Measurements from ENCODE around the gene KLHL29. TPM values are rescaled to one million over a fixed set of nuclear protein-coding genes. Genes with fewer than 3 reads are reported as not detected.

Gene KLHL29
- total RNA-seq, 1 experiment from 2014 or later: 12.2 TPM

DNA sequence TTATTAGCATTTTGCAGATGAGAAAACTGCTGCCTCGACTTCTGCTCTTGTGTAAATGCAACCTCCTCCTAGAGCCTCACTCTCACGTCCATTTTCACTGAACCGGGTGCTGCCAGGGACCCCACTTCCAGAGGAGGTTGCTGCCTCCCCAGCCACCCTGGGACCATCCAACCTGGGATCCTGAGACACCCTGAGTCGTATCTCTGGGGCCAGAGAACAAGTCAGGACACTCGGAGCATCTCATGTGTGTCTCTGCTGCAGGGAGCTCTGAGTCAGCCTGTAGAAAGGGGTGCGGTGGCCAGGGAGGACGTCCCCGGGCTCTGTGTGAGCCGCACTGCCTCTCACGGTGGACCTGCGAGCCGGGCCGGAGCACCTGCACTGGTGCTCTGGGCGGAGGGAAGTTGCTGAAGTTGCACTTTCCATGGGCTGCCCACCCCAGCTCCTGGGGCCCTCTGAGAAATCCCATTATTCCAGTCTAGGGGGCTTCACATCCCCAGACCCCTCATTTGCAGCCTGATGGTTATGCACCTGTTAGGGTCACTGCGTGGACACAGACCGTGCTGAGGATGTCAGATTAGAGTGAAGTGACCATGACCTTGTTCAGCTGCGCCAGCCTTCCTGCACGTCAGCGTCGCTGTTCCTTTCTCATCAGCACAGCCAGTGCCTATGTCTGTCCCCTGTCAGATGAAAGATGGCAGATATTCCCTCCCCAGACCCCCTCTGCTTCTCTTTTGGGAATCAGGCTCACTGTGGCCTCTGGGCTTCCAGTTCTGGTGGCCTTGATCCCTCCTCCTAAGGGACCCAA is 230.4 kb downstream of the KLHL29 start:
- Histone ChIP-seq H3K27ac (ENCODE audit: low read depth, low read length, poor library complexity, severe bottlenecking) (no peak overlapping the region), H3K4me1 (ENCODE audit: insufficient read depth, low read length, poor library complexity, severe bottlenecking) (no peaks in the 10 kb centered on the region), H3K9me3 (ENCODE audit: low read depth, low read length, poor library complexity, severe bottlenecking) (peaks cover 10% of the 10 kb centered on the region), H3K4me3 (ENCODE audit: low read depth, low read length, poor library complexity, severe bottlenecking) (no peak overlapping the region), H3K36me3 (ENCODE audit: insufficient read depth, low read length, poor library complexity, severe bottlenecking) (no peaks in the 10 kb centered on the region), H3K27me3 (replicated peaks; ENCODE audit: insufficient read depth, low read depth, low read length, poor library complexity) (no peaks in the 10 kb centered on the region)
- ChIA-PET CTCF (no interaction called here), POLR2A (ENCODE audit: low non-redundant PET) (no interaction called here)
- no peak for DNase-seq (ENCODE audit: low spot score)
- BruUV-seq (replicated peaks): no TSS peak
- intact Hi-C loops (cut with micrococcal nuclease; ENCODE audit: unreplicated experiment): no loop called here
- no peak for TF ChIP-seq EZH2 (IDR thresholded peaks at IDR 0.05; ENCODE audit: borderline replicate concordance, low read depth, low read length, poor library complexity, severe bottlenecking)
- TF ChIP-seq, protein P1, sequence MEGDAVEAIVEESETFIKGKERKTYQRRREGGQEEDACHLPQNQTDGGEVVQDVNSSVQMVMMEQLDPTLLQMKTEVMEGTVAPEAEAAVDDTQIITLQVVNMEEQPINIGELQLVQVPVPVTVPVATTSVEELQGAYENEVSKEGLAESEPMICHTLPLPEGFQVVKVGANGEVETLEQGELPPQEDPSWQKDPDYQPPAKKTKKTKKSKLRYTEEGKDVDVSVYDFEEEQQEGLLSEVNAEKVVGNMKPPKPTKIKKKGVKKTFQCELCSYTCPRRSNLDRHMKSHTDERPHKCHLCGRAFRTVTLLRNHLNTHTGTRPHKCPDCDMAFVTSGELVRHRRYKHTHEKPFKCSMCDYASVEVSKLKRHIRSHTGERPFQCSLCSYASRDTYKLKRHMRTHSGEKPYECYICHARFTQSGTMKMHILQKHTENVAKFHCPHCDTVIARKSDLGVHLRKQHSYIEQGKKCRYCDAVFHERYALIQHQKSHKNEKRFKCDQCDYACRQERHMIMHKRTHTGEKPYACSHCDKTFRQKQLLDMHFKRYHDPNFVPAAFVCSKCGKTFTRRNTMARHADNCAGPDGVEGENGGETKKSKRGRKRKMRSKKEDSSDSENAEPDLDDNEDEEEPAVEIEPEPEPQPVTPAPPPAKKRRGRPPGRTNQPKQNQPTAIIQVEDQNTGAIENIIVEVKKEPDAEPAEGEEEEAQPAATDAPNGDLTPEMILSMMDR (conservative IDR thresholded peaks at IDR 0.05; ENCODE audit: low read depth, low read length): no peak

DNA sequence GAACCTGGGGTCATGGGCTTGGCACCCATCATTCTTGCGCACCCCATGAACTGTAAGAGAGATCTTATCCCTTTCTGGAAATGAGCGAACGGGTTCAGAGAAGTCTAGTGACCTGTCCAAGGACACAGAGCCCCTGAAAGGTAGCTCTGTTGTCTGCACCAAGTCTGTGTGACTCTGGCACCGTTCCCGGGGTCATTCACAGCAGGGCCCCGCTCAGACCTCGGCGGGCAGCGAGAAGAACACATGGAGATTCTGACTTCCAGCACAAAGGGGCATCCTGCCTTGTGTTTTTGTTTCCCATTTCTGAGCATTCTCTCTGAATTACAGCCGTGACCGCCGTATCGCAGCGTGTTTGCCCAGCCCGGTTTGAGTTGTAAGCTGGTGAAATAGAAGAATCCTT is 231.7 kb downstream of the KLHL29 start:
- ChIA-PET POLR2A (ENCODE audit: low non-redundant PET) (no interaction called here), CTCF (no interaction called here)
- Histone ChIP-seq H3K4me1 (ENCODE audit: insufficient read depth, low read length, poor library complexity, severe bottlenecking) (peaks cover 9% of the 10 kb centered on the region), H3K27ac (ENCODE audit: low read depth, low read length, poor library complexity, severe bottlenecking) (no peak overlapping the region), H3K27me3 (replicated peaks; ENCODE audit: insufficient read depth, low read depth, low read length, poor library complexity) (no peaks in the 10 kb centered on the region), H3K9me3 (ENCODE audit: low read depth, low read length, poor library complexity, severe bottlenecking) (peaks cover 7% of the 10 kb centered on the region), H3K4me3 (ENCODE audit: low read depth, low read length, poor library complexity, severe bottlenecking) (no peak overlapping the region), H3K36me3 (ENCODE audit: insufficient read depth, low read length, poor library complexity, severe bottlenecking) (no peaks in the 10 kb centered on the region)
- no TSS peak for BruUV-seq (replicated peaks)
- no peak for DNase-seq (ENCODE audit: low spot score)
- no peak for TF ChIP-seq EZH2 (IDR thresholded peaks at IDR 0.05; ENCODE audit: borderline replicate concordance, low read depth, low read length, poor library complexity, severe bottlenecking)
- TF ChIP-seq, protein P1 (conservative IDR thresholded peaks at IDR 0.05; ENCODE audit: low read depth, low read length): no peak
- intact Hi-C loops (cut with micrococcal nuclease; ENCODE audit: unreplicated experiment): no loop called here

DNA sequence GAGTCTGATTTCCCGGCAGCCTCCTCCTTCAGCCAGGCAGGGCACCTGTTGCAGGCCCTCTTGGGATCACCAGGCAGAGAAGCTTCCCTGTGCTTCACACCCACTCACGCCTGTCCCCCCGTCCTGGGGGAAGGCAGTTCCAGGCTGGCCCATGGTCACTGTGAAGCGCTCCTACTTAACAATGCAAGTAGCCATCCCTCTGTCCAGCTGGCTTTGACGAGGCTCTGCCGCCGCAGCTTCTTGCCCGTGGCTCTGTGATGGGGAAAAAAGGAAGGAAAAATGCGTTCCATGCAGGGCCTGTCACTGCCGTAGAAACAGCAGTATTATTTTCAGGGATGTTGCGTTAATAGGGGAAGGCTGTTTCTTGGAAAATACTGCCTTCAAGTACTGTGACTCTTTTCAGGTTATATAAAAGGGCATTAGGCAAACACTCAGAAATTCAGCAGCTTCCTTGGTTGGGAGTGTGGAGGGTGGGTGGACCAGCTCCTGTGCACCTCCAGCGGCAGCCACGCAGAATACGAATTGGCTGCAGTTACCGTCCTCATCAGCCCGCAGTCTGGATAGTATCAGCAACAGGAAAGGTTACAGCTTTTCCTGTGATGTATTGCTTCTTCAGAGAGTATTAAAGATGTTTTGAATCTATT is 232.3 kb downstream of the KLHL29 start:
- ChIA-PET CTCF (interaction anchor here (0.6 kb wide), 1 partner anchor 793 kb away, joined by 3 read pairs; no protein-coding TSS in a partner anchor), POLR2A (ENCODE audit: low non-redundant PET) (no interaction called here)
- TF ChIP-seq, protein P1 (conservative IDR thresholded peaks at IDR 0.05; ENCODE audit: low read depth, low read length): no peak
- TF ChIP-seq EZH2 (IDR thresholded peaks at IDR 0.05; ENCODE audit: borderline replicate concordance, low read depth, low read length, poor library complexity, severe bottlenecking): no peak

More for the DNA sequence above, 232.3 kb downstream of the KLHL29 start:
- Histone ChIP-seq H3K36me3 (ENCODE audit: insufficient read depth, low read length, poor library complexity, severe bottlenecking) (no peaks in the 10 kb centered on the region), H3K4me3 (ENCODE audit: low read depth, low read length, poor library complexity, severe bottlenecking) (no peak overlapping the region), H3K27ac (ENCODE audit: low read depth, low read length, poor library complexity, severe bottlenecking) (no peak overlapping the region), H3K4me1 (ENCODE audit: insufficient read depth, low read length, poor library complexity, severe bottlenecking) (peaks cover 9% of the 10 kb centered on the region), H3K9me3 (ENCODE audit: low read depth, low read length, poor library complexity, severe bottlenecking) (peaks cover under 1% of the 10 kb centered on the region), H3K27me3 (replicated peaks; ENCODE audit: insufficient read depth, low read depth, low read length, poor library complexity) (no peaks in the 10 kb centered on the region)
- intact Hi-C loops (cut with micrococcal nuclease; ENCODE audit: unreplicated experiment): no loop called here
- BruUV-seq (replicated peaks): no TSS peak
- DNase-seq (ENCODE audit: low spot score): no peak
